OCI-LY7 (cell line): ENCODE measurements around the gene IRGM.

Source experiments
- EZH2phosphoT487 ChIP-seq: fragments of 200-600 bp; sonication (generic); IDR thresholded peaks from 2 replicates; pipeline ENCODE4 v1.6.1; 2018; ENCODE audit warnings: low read depth, borderline replicate concordance, mild to moderate bottlenecking, mixed run types, antibody characterized with exemption, low read length, moderate library complexity, mixed read lengths
- TF ChIP-seq, protein P1 (sequence below): fragments of 200-600 bp; sonication (generic); conservative IDR thresholded peaks from 2 replicates; pipeline ENCODE4 v1.5.1; 2014; ENCODE audit warnings: mild to moderate bottlenecking, antibody characterized with exemption, low read length, moderate library complexity, mixed read lengths

DNA sequence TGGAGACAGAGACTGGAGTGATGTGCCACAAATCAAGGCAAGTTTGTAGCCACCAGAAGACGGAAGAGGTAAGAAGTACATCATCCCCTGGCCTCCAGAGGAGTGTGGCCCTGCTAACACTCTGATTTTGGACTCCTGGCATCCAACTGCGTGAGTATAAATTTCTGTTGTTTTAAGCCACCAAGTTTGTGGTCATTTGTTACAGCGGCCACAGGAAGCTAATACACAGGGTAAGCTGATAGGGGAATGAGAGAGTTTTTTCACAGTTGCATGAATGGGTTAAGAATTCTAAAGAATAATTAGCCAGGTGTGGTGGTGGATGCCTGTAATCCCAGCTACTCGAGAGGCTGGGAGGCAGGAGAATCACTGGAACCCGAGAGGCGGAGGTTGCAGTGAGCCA, 41.9 kb upstream of the IRGM start:
- TF ChIP-seq, protein P1, sequence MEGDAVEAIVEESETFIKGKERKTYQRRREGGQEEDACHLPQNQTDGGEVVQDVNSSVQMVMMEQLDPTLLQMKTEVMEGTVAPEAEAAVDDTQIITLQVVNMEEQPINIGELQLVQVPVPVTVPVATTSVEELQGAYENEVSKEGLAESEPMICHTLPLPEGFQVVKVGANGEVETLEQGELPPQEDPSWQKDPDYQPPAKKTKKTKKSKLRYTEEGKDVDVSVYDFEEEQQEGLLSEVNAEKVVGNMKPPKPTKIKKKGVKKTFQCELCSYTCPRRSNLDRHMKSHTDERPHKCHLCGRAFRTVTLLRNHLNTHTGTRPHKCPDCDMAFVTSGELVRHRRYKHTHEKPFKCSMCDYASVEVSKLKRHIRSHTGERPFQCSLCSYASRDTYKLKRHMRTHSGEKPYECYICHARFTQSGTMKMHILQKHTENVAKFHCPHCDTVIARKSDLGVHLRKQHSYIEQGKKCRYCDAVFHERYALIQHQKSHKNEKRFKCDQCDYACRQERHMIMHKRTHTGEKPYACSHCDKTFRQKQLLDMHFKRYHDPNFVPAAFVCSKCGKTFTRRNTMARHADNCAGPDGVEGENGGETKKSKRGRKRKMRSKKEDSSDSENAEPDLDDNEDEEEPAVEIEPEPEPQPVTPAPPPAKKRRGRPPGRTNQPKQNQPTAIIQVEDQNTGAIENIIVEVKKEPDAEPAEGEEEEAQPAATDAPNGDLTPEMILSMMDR = no peak
- TF ChIP-seq EZH2phosphoT487 = no peak
